ENCODE results near the gene PERM1. TPM values are rescaled to one million over a fixed set of nuclear protein-coding genes. Genes with fewer than 3 reads are reported as not detected.

The PERM1 gene
- total RNA-seq, 6 donors from 2014 or later = 0.15 to 1.0 (median 0.36) TPM; not detected in 2

GRCh38 chr1:1006305-1007159 lies 24.6 kb upstream of the PERM1 start:
- Histone ChIP-seq H3K27ac (no peak overlapping the region), H3K27me3 (peaks cover 0 to 3% (median under 1%) of the 10 kb centered on the region in 4 donors), H3K4me3 (no peak overlapping the region), H3K9me3 (no peaks in the 10 kb centered on the region), H3K36me3 (no peaks in the 10 kb centered on the region), H3K4me1 (peaks cover 18 to 27% (median 24%) of the 10 kb centered on the region in 4 donors)
- TF ChIP-seq EP300 (IDR thresholded peaks at IDR 0.05) = no peak
- TF ChIP-seq POLR2AphosphoS5 (IDR thresholded peaks at IDR 0.05) = no peak
- TF ChIP-seq CTCF (IDR thresholded peaks at IDR 0.05) = no peak
- TF ChIP-seq POLR2A (IDR thresholded peaks at IDR 0.05) = no peak
- 83 to 89% methylated on average over 33 to 37 of the region's 37 CpGs for WGBS, 2 donors
- DNase-seq (peak in 1 of 2 donors; percentile 70), ATAC-seq (ENCODE audit: low FRiP score in 2 of 2) (no peak)

- peak in 1 of 2 donors; percentile 76 for DNase-seq
- no peak for TF ChIP-seq EP300 (IDR thresholded peaks at IDR 0.05)
- no peak for TF ChIP-seq POLR2A (IDR thresholded peaks at IDR 0.05)
- no peak for TF ChIP-seq CTCF (IDR thresholded peaks at IDR 0.05)
- no peak for TF ChIP-seq POLR2AphosphoS5 (IDR thresholded peaks at IDR 0.05)
- H3K27ac ChIP-seq = peak overlapping the region in 2 of 4 donors; percentile 52 to 63
These were observed 23.9 kb upstream of the PERM1 start for GRCh38 chr1:1005774-1006304.

GRCh38 chr1:1004780-1005697 lies 23.1 kb upstream of the PERM1 start:
- TF ChIP-seq CTCF (IDR thresholded peaks at IDR 0.05) = no peak
- TF ChIP-seq EP300 (IDR thresholded peaks at IDR 0.05) = no peak
- TF ChIP-seq POLR2AphosphoS5 (IDR thresholded peaks at IDR 0.05) = no peak
- no peak for TF ChIP-seq POLR2A (IDR thresholded peaks at IDR 0.05)
- Histone ChIP-seq H3K27me3 (peaks cover 0 to 12% (median 3%) of the 10 kb centered on the region in 4 donors), H3K4me3 (no peak overlapping the region), H3K9me3 (no peaks in the 10 kb centered on the region), H3K4me1 (peaks cover 31 to 42% (median 35%) of the 10 kb centered on the region in 4 donors), H3K27ac (peak overlapping the region in 3 of 4 donors; percentile 17 to 63 (median 52)), H3K36me3 (no peaks in the 10 kb centered on the region)
- WGBS, 2 donors = 24 to 25% methylated on average over 19 to 21 of the region's 21 CpGs
- DNase-seq (peak; percentile 70 to 78), ATAC-seq (ENCODE audit: low FRiP score in 2 of 2) (peak in 1 of 2 donors; percentile 74)

More at GRCh38 chr1:1005774-1006304, 23.9 kb upstream of the PERM1 start:
- H3K4me3 ChIP-seq = no peak overlapping the region
- peaks cover 0 to 7% (median 3%) of the 10 kb centered on the region in 4 donors for H3K27me3 ChIP-seq
- ATAC-seq (ENCODE audit: low FRiP score in 2 of 2) = no peak
- H3K4me1 ChIP-seq = peaks cover 25 to 34% (median 31%) of the 10 kb centered on the region in 4 donors
- H3K36me3 ChIP-seq = no peaks in the 10 kb centered on the region
- WGBS, 2 donors = 80 to 100% methylated on average over 1 to 19 of the region's 23 CpGs
- H3K9me3 ChIP-seq = no peaks in the 10 kb centered on the region

- H3K27ac ChIP-seq = no peak overlapping the region
- 57 to 67% methylated on average over 3 to 7 of the region's 7 CpGs for WGBS, 2 donors
- no peaks in the 10 kb centered on the region for H3K9me3 ChIP-seq
- TF ChIP-seq POLR2A (IDR thresholded peaks at IDR 0.05) (no peak), EP300 (IDR thresholded peaks at IDR 0.05) (no peak), CTCF (IDR thresholded peaks at IDR 0.05) (no peak), POLR2AphosphoS5 (IDR thresholded peaks at IDR 0.05) (no peak)
- H3K4me3 ChIP-seq = no peak overlapping the region
- ATAC-seq (ENCODE audit: low FRiP score in 2 of 2) (no peak), DNase-seq (peak in 1 of 2 donors; percentile 26)
- H3K4me1 ChIP-seq = peaks cover 34 to 48% (median 40%) of the 10 kb centered on the region in 4 donors
- H3K27me3 ChIP-seq = peaks cover 0 to 18% (median 4%) of the 10 kb centered on the region in 4 donors
- H3K36me3 ChIP-seq = no peaks in the 10 kb centered on the region
These were observed 22.5 kb upstream of the PERM1 start for GRCh38 chr1:1004420-1004779.

Measured in upper lobe of left lung (tissue), 6 donors.